HEK293 (cell line): ENCODE results near the gene PLEKHA7.

Experiments used
- CTCF ChIA-PET: fragments of 350-600 bp; formaldehyde crosslinking; extraction: SDS; loops from one replicate; lab custom pipeline; 2021; ENCODE audit warnings: antibody characterized with exemption; lab: Yijun Ruan, JAX
- POLR2A ChIA-PET: fragments of 300-600 bp; formaldehyde crosslinking; extraction: SDS; loops from one replicate; lab custom pipeline; 2020; ENCODE audit warnings: antibody characterized with exemption, inconsistent platforms; lab: Yijun Ruan, JAX
- H3K27ac ChIP-seq: fragments of 200-500 bp; sonication (Bioruptor generic); 2 replicates; pipeline ENCODE4 v1.5.1; 2014; ENCODE audit warnings: low read depth, low read length, control low read depth, inconsistent platforms; ENCODE audit errors: extremely low read depth
- H3K36me3 ChIP-seq, 2 experiments: fragments of 200-500 bp in 1 of 2; sonication (Bioruptor generic) in 1 of 2; 1 replicate in 1 of 2; 2 replicates in 1 of 2; pipeline ENCODE4 v1.5.1; 2014 to 2017; ENCODE audit warnings: inconsistent platforms in 2 of 2, low read length in 2 of 2; ENCODE audit not compliant: control insufficient read depth in 2 of 2, insufficient read depth in 1 of 2
- H3K4me1 ChIP-seq: fragments of 200-500 bp; sonication (Bioruptor generic); 2 replicates; pipeline ENCODE4 v1.5.1; 2014; ENCODE audit warnings: mild to moderate bottlenecking, low read length, inconsistent platforms; ENCODE audit not compliant: control insufficient read depth, insufficient read depth
- H3K4me3 ChIP-seq: 2 replicates; pipeline ENCODE4 v1.5.1; 2011; ENCODE audit warnings: low read depth, mild to moderate bottlenecking, control low read depth, low read length, moderate library complexity
- H3K9me3 ChIP-seq: fragments of 200-500 bp; sonication (Bioruptor generic); 2 replicates; pipeline ENCODE4 v1.5.1; 2014; ENCODE audit warnings: low read depth, low read length, inconsistent platforms; ENCODE audit not compliant: control insufficient read depth, insufficient read depth
- ATF2 ChIP-seq: fragments of 450-650 bp; formaldehyde crosslinking; IDR thresholded peaks from 2 replicates; pipeline ENCODE4 v1.5.1; 2016; ENCODE audit warnings: missing biosample characterization, missing genetic modification characterization, low read depth
- CTCF ChIP-seq: fragments of 450-650 bp; formaldehyde crosslinking; IDR thresholded peaks from 2 replicates; pipeline ENCODE4 v1.5.1; 2016; ENCODE audit warnings: missing biosample characterization, missing genetic modification characterization
- OSR2 ChIP-seq: fragments of 450-650 bp; formaldehyde crosslinking; IDR thresholded peaks from 2 replicates; pipeline ENCODE4 v1.5.1; 2016; ENCODE audit warnings: missing biosample characterization, missing genetic modification characterization
- TCF7L2 ChIP-seq: IDR thresholded peaks from 2 replicates; pipeline ENCODE4 v1.6.1; 2011; ENCODE audit warnings: low read depth, mild to moderate bottlenecking, inconsistent platforms, low read length, moderate library complexity, borderline replicate concordance
- ZBTB17 ChIP-seq: fragments of 450-650 bp; formaldehyde crosslinking; IDR thresholded peaks from 2 replicates; pipeline ENCODE4 v1.5.1; 2016; ENCODE audit warnings: missing biosample characterization, missing genetic modification characterization
- ZBTB44 ChIP-seq: fragments of 450-650 bp; IDR thresholded peaks from 2 replicates; pipeline ENCODE4 v1.5.1; 2018; ENCODE audit warnings: missing biosample characterization, mild to moderate bottlenecking, missing genetic modification characterization
- ZBTB48 ChIP-seq: fragments of 450-650 bp; formaldehyde crosslinking; IDR thresholded peaks from 2 replicates; pipeline ENCODE4 v1.5.1; 2016; ENCODE audit warnings: missing biosample characterization, missing genetic modification characterization
- ZNF16 ChIP-seq: fragments of 450-650 bp; formaldehyde crosslinking; IDR thresholded peaks from 2 replicates; pipeline ENCODE4 v1.5.1; 2016; ENCODE audit warnings: low read depth, missing biosample characterization, missing genetic modification characterization
- ZNF341 ChIP-seq: fragments of 450-650 bp; formaldehyde crosslinking; IDR thresholded peaks from 2 replicates; pipeline ENCODE4; 2016; ENCODE audit warnings: low read depth, missing biosample characterization, missing genetic modification characterization
- ZNF555 ChIP-seq: fragments of 450-650 bp; formaldehyde crosslinking; conservative IDR thresholded peaks from 2 replicates; pipeline ENCODE4 v1.5.1; 2017; ENCODE audit warnings: missing biosample characterization, mild to moderate bottlenecking, missing genetic modification characterization, inconsistent platforms
- ZNF571 ChIP-seq: fragments of 450-650 bp; formaldehyde crosslinking; IDR thresholded peaks from 2 replicates; pipeline ENCODE4 v1.5.0; 2017; ENCODE audit warnings: missing biosample characterization, missing genetic modification characterization
- ZNF610 ChIP-seq: fragments of 450-650 bp; formaldehyde crosslinking; IDR thresholded peaks from 2 replicates; pipeline ENCODE4 v1.5.1; 2016; ENCODE audit warnings: missing biosample characterization, missing genetic modification characterization, borderline replicate concordance
- ZNF626 ChIP-seq: fragments of 450-650 bp; sonication (Bioruptor Pico); formaldehyde crosslinking; IDR thresholded peaks from 2 replicates; pipeline ENCODE4 v1.5.1; 2018; ENCODE audit warnings: missing biosample characterization, missing genetic modification characterization, inconsistent platforms
- ZNF654 ChIP-seq: fragments of 450-650 bp; formaldehyde crosslinking; IDR thresholded peaks from 2 replicates; pipeline ENCODE4 v1.5.1; 2016; ENCODE audit warnings: low read depth, missing biosample characterization, missing genetic modification characterization
- ZNF660 ChIP-seq: fragments of 450-650 bp; IDR thresholded peaks from 2 replicates; pipeline ENCODE4 v1.5.1; 2018; ENCODE audit warnings: missing biosample characterization, mild to moderate bottlenecking, missing genetic modification characterization
- ZNF664 ChIP-seq: fragments of 450-650 bp; formaldehyde crosslinking; IDR thresholded peaks from 2 replicates; pipeline ENCODE4 v1.5.1; 2016; ENCODE audit warnings: missing biosample characterization, missing genetic modification characterization
- ZNF843 ChIP-seq: fragments of 450-650 bp; formaldehyde crosslinking; IDR thresholded peaks from 2 replicates; pipeline ENCODE4 v1.5.1; 2016; ENCODE audit warnings: missing biosample characterization, missing genetic modification characterization
- TF ChIP-seq, protein P1 (sequence below): fragments of 450-650 bp; formaldehyde crosslinking; IDR thresholded peaks from 2 replicates; pipeline ENCODE4 v1.5.1; 2017; ENCODE audit warnings: missing biosample characterization, missing genetic modification characterization
- TF ChIP-seq, protein P2 (sequence below): fragments of 450-650 bp; formaldehyde crosslinking; IDR thresholded peaks from 2 replicates; pipeline ENCODE4 v1.5.1; 2016; ENCODE audit warnings: missing biosample characterization, missing genetic modification characterization

PLEKHA7 gene

DNA sequence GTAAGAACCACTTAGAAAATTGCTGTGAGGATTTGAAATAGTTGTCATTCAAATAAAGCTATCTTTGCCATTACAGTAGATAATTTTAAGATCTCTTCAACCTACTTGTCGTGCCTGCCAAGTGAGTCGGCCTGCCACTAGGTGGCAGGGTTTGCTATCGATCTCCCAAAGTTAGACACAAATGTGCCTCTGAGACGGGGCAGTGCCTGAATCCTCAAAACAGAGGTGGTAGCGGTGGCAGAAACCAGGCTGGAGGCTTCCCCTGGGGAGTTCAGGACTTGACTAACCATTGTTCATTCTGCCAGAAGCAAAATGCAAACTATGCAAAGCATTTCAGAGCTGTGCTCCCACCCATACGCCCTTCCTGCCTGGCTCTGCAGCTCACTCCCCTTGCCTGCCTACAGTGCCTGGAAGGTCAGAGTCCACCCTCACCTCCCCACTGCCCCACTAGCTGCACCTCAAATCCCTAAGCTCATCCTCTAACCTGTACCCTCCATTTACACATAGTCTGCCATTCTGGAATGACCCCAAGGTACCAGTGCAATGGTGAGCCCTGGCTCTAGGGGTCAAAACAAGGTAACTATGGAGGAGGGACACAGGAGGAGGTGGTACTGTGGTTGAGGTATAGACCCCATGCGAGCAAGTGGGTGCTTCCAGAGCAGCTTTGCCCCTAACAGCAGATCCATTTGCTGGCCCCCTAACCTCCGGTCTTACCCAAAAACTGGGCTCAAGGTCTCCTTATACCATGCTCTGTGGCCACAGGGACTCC is 193.7 kb downstream of the PLEKHA7 start:
- peaks cover 0 to 21% of the 10 kb centered on the region in 2 experiments; a peak in 1 of 3 replicates for H3K36me3 ChIP-seq
- H3K27ac ChIP-seq, result no peak overlapping the region
- no peak overlapping the region for H3K4me3 ChIP-seq
- POLR2A ChIA-PET, result no interaction called here
- TF ChIP-seq ZBTB17 (tag by site-specific recombination), result peak; percentile 71
- no peak for TF ChIP-seq ZNF626 (tag by site-specific recombination)
- no peak for TF ChIP-seq ZBTB48 (tag by site-specific recombination)
- TF ChIP-seq TCF7L2, result no peak
- no peak for TF ChIP-seq ZNF16
- no peak for TF ChIP-seq ZNF555 (tag by site-specific recombination)
- no peak for TF ChIP-seq ZNF664 (tag by site-specific recombination)
- TF ChIP-seq, protein P1, sequence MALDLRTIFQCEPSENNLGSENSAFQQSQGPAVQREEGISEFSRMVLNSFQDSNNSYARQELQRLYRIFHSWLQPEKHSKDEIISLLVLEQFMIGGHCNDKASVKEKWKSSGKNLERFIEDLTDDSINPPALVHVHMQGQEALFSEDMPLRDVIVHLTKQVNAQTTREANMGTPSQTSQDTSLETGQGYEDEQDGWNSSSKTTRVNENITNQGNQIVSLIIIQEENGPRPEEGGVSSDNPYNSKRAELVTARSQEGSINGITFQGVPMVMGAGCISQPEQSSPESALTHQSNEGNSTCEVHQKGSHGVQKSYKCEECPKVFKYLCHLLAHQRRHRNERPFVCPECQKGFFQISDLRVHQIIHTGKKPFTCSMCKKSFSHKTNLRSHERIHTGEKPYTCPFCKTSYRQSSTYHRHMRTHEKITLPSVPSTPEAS, result no peak
- TF ChIP-seq, protein P2, sequence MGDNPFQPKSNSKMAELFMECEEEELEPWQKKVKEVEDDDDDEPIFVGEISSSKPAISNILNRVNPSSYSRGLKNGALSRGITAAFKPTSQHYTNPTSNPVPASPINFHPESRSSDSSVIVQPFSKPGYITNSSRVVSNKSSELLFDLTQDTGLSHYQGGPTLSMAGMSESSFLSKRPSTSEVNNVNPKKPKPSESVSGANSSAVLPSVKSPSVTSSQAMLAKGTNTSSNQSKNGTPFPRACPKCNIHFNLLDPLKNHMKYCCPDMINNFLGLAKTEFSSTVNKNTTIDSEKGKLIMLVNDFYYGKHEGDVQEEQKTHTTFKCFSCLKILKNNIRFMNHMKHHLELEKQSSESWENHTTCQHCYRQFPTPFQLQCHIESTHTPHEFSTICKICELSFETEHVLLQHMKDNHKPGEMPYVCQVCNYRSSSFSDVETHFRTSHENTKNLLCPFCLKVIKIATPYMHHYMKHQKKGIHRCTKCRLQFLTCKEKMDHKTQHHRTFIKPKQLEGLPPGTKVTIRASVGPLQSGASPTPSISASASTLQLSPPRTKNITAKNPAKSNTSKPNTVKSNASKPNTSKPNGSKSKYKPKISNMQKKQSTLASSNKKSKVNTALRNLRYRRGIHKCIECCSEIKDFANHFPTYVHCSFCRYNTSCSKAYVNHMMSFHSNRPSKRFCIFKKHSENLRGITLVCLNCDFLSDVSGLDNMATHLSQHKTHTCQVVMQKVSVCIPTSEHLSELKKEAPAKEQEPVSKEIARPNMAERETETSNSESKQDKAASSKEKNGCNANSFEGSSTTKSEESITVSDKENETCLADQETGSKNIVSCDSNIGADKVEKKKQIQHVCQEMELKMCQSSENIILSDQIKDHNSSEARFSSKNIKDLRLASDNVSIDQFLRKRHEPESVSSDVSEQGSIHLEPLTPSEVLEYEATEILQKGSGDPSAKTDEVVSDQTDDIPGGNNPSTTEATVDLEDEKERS (tag by site-specific recombination), result no peak
- TF ChIP-seq OSR2 (tag by site-specific recombination), result peak; percentile 68
- TF ChIP-seq CTCF (tag by site-specific recombination), result peak; percentile 17; the same call in 1 of the 2 replicates
- TF ChIP-seq ZNF660 (tag by site-specific recombination), result 0 out of 2 replicates have a peak, but pooled peaks have one; percentile 24
- TF ChIP-seq ZNF654 (tag by site-specific recombination), result peak; percentile 77
- no peak for TF ChIP-seq ZNF610
- TF ChIP-seq ZNF341, result no peak
- H3K9me3 ChIP-seq, result no peaks in the 10 kb centered on the region
- CTCF ChIA-PET, result interaction anchor here (0.5 to 5.8 kb wide), 59 partner anchors 10 to 994 kb away, joined by 3 to 70 read pairs (median 4); partner anchors contain the start of gene NUCB2
- H3K4me1 ChIP-seq, result no peaks in the 10 kb centered on the region

- Histone ChIP-seq H3K27ac (no peak overlapping the region), H3K9me3 (no peaks in the 10 kb centered on the region), H3K36me3 (peaks cover 0 to 21% of the 10 kb centered on the region in 2 experiments; a peak in 1 of 3 replicates), H3K4me3 (no peak overlapping the region), H3K4me1 (no peaks in the 10 kb centered on the region)
- ChIA-PET POLR2A (no interaction called here), CTCF (interaction anchor here (0.6 kb wide), 2 partner anchors 39 to 259 kb away, joined by 3 to 6 read pairs; partner anchors contain the start of gene RPS13)
- no peak for TF ChIP-seq ATF2 (tag by site-specific recombination)
- TF ChIP-seq ZBTB44 (tag by site-specific recombination), result no peak
- no peak for TF ChIP-seq ZNF843 (tag by site-specific recombination)
- no peak for TF ChIP-seq ZNF571
These were observed 195.9 kb downstream of the PLEKHA7 start for GRCh38 chr11:16818284-16818683.
